B cell (primary cell): Measurements from ENCODE around the gene USP2. TPM values are rescaled to one million over a fixed set of nuclear protein-coding genes. Genes with fewer than 3 reads are reported as not detected.

ENCODE experiments used
- ATAC-seq: fragments of 200-7000 bp; cut with Tn5 transposase; one replicate; pipeline ENCODE4 v1.10.0; 2021; ENCODE audit warnings: low read depth, mild to moderate bottlenecking, moderate number of reproducible peaks, moderate library complexity
- CTCF ChIA-PET: fragments of 350-600 bp; sonication (Branson Sonifier 250); formaldehyde crosslinking; loops from one replicate; lab custom pipeline; 2021; ENCODE audit warnings: antibody characterized with exemption, inconsistent platforms; lab: Charles Lee
- POLR2A ChIA-PET: fragments of 350-600 bp; sonication (Branson Sonifier 250); formaldehyde crosslinking; loops from one replicate; lab custom pipeline; 2021; ENCODE audit warnings: antibody characterized with exemption; lab: Charles Lee
- DNase-seq: peaks from one replicate; pipeline ENCODE4 v3.0.0; 2013
- H2AFZ ChIP-seq: 2 replicates; pipeline ENCODE4 v1.6.1; 2012; ENCODE audit warnings: mild to moderate bottlenecking, low read depth, low read length; ENCODE audit not compliant: insufficient read depth, poor library complexity, severe bottlenecking
- H3K27ac ChIP-seq, 2 donors: 1 replicate in 1 of 2; 2 replicates in 1 of 2; pipeline ENCODE4 v1.5.1; 2012 to 2013; ENCODE audit warnings: low read length in 2 of 2, mild to moderate bottlenecking in 2 of 2, moderate library complexity in 1 of 2
- H3K27me3 ChIP-seq, 4 experiments: fragments of 200-600 bp in 1 of 4; sonication (generic) in 1 of 4; replicated peaks in 1 of 4; 1 replicate in 2 of 4; 2 replicates in 2 of 4; pipeline versions ENCODE4 v1.6.1 to v1.7.0; 2013 to 2016; ENCODE audit warnings: low read length in 3 of 4, mild to moderate bottlenecking in 2 of 4, mixed read lengths in 1 of 4, moderate library complexity in 1 of 4; ENCODE audit not compliant: insufficient read depth in 4 of 4, control insufficient read depth in 3 of 4; ENCODE audit errors: control extremely low read depth in 1 of 4
- H3K36me3 ChIP-seq, 2 experiments: replicated peaks in 1 of 2; 1 replicate in 1 of 2; 2 replicates in 1 of 2; pipeline versions ENCODE4 v1.6.1 to v1.7.1; 2013; ENCODE audit warnings: low read length in 1 of 2; ENCODE audit not compliant: insufficient read depth in 2 of 2, control insufficient read depth in 1 of 2; ENCODE audit errors: control extremely low read depth in 1 of 2, extremely low read depth in 1 of 2
- H3K4me1 ChIP-seq, 2 donors: fragments of 200-600 bp in 1 of 2; sonication (generic) in 1 of 2; 1 replicate in 1 of 2; 2 replicates in 1 of 2; pipeline versions ENCODE4 v1.5.1 to v1.6.1; 2013 to 2017; ENCODE audit warnings: low read length in 2 of 2; ENCODE audit not compliant: control insufficient read depth in 2 of 2, insufficient read depth in 2 of 2
- H3K4me2 ChIP-seq: replicated peaks from 2 replicates; pipeline ENCODE3; 2012; ENCODE audit warnings: mild to moderate bottlenecking, low read depth, low read length; ENCODE audit not compliant: poor library complexity, severe bottlenecking
- H3K4me3 ChIP-seq, 5 experiments: fragments of 200-600 bp in 1 of 5; sonication (generic) in 1 of 5; 1 replicate in 3 of 5; 2 replicates in 2 of 5; pipeline versions ENCODE4 v1.5.1 to v1.7.0; 2011 to 2016; ENCODE audit warnings: low read length in 4 of 5, mild to moderate bottlenecking in 4 of 5, low read depth in 2 of 5, control low read depth in 1 of 5, moderate library complexity in 1 of 5; ENCODE audit not compliant: insufficient read depth in 1 of 5; ENCODE audit errors: control extremely low read depth in 1 of 5, extremely low read depth in 1 of 5
- H3K79me2 ChIP-seq: fragments of 200-600 bp; sonication (generic); one replicate; pipeline ENCODE4 v1.6.0; 2016; ENCODE audit warnings: low read length; ENCODE audit not compliant: control insufficient read depth, insufficient read depth
- H3K9ac ChIP-seq: fragments of 200-600 bp; sonication (generic); 2 replicates; pipeline ENCODE4 v1.6.1; 2017; ENCODE audit warnings: mild to moderate bottlenecking, low read length, moderate library complexity
- H3K9me3 ChIP-seq, 3 donors: one replicate each; pipeline versions ENCODE4 v1.6.1 to v1.7.1; 2013; ENCODE audit warnings: low read length in 2 of 3; ENCODE audit not compliant: control insufficient read depth in 2 of 3, insufficient read depth in 1 of 3; ENCODE audit errors: control extremely low read depth in 1 of 3
- H4K20me1 ChIP-seq: 2 replicates; pipeline ENCODE4 v1.6.0; 2012; ENCODE audit warnings: mild to moderate bottlenecking, low read length; ENCODE audit not compliant: insufficient read depth, control insufficient read depth, poor library complexity, severe bottlenecking
- H3K27ac Mint-ChIP-seq: one replicate; pipeline ENCODE4 v1.8.0; 2021; ENCODE audit warnings: mixed read lengths
- H3K27me3 Mint-ChIP-seq: one replicate; pipeline ENCODE4 v1.8.0; 2021; ENCODE audit warnings: mixed read lengths
- H3K4me1 Mint-ChIP-seq: one replicate; pipeline ENCODE4 v1.8.0; 2021; ENCODE audit warnings: mixed read lengths
- H3K4me3 Mint-ChIP-seq: one replicate; pipeline ENCODE4 v1.8.0; 2021; ENCODE audit warnings: mixed read lengths
- H3K9me3 Mint-ChIP-seq: one replicate; pipeline ENCODE4 v1.8.0; 2022; ENCODE audit warnings: mixed read lengths; ENCODE audit not compliant: insufficient read depth
- EZH2 ChIP-seq: IDR thresholded peaks from 2 replicates; pipeline ENCODE4 v1.6.1; 2012; ENCODE audit warnings: borderline replicate concordance, low read depth, mild to moderate bottlenecking, moderate library complexity, low read length; ENCODE audit not compliant: insufficient read depth, poor library complexity, severe bottlenecking
- WGBS: methylation state at CpG from one replicate; pipeline ENCODE4 v1.1.5; 2013; ENCODE audit warnings: missing lambda C conversion rate; ENCODE audit not compliant: insufficient coverage; 5-methylcytosine and 5-hydroxymethylcytosine counted together
- intact Hi-C: fragments of 100-400 bp; cut with micrococcal nuclease; formaldehyde crosslinking; loops from one replicate; pipeline ENCODE4 v1.10.0; 2022
- polyA plus RNA-seq: library from polyadenylated mRNA; depleted of rRNA; stranded (reverse); fragments of >200 nt; gene quantifications from 2 replicates; pipeline ENCODE4 v1.2.3, GENCODE V29; 2012
- total RNA-seq, 2 donors: library from RNA; stranded (reverse); fragments of 120-200 nt in 1 of 2; gene quantifications; 1 replicate in 1 of 2; 2 replicates in 1 of 2; pipeline versions ENCODE4 v1.2.3 to v1.2.4, GENCODE V29; 2013 to 2022
- TF ChIP-seq, protein P1 (sequence below): fragments of 200-600 bp; IDR thresholded peaks from one replicate; pipeline ENCODE4 v1.8.0; 2022; ENCODE audit warnings: antibody characterized with exemption, mild to moderate bottlenecking

The USP2 gene
- total and polyA plus RNA-seq, 2 donors (not counting 1 experiment from before 2014, with no cell fraction given) = 0.09 TPM; not detected in 1

DNA sequence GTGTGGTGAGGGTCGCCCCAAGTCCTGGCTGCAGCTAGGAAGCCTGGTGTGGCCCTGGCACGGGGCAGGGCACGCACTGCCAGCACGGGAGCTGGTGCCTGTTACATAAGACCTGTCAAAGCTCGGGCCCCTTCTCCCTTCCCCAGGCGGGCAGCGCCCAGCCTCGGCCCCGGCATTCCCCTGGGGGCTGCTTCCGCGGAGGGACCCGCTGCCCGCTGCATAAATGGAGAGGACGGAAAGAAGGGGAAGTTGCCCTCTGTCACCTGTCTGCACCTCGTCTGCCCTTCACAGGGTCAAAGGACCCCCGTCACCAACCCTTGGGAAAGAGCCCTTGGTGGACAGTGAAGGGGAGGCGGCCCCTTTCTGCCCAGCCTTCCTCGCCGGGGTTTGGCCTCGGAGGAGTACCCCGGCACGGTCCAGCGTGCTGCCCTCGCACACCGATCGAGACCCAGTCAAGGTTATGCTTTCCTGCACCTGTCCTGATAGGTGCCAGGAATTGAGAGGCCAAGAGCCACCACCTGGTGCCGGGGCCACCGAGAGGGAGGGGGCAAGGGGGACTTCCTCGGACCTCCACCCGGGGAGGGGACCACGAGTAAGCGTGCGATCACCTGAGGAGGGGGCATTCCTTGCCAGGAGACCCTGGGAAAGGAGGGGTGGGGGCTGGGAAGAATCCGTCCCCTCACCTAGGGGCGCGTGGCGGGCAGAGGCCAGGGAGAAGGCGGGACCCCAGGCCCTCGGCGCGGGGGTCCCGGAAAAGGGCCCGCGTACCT is 18.2 kb downstream of the USP2 start:
- no peak overlapping the region for H3K9ac ChIP-seq
- 28% methylated on average over 36 of the region's 44 CpGs for WGBS
- Mint-ChIP-seq H3K27ac (no peak overlapping the region), H3K27me3 (peaks cover 52% of the 10 kb centered on the region), H3K9me3 (no peaks in the 10 kb centered on the region), H3K4me1 (peaks cover 17% of the 10 kb centered on the region), H3K4me3 (peak overlapping the region; percentile 78)
- no peak for TF ChIP-seq EZH2
- TF ChIP-seq, protein P1, sequence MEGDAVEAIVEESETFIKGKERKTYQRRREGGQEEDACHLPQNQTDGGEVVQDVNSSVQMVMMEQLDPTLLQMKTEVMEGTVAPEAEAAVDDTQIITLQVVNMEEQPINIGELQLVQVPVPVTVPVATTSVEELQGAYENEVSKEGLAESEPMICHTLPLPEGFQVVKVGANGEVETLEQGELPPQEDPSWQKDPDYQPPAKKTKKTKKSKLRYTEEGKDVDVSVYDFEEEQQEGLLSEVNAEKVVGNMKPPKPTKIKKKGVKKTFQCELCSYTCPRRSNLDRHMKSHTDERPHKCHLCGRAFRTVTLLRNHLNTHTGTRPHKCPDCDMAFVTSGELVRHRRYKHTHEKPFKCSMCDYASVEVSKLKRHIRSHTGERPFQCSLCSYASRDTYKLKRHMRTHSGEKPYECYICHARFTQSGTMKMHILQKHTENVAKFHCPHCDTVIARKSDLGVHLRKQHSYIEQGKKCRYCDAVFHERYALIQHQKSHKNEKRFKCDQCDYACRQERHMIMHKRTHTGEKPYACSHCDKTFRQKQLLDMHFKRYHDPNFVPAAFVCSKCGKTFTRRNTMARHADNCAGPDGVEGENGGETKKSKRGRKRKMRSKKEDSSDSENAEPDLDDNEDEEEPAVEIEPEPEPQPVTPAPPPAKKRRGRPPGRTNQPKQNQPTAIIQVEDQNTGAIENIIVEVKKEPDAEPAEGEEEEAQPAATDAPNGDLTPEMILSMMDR = no peak
- peak overlapping the region in 3 of 5 experiments; percentile 36 to 58 (median 44) for H3K4me3 ChIP-seq
- H3K36me3 ChIP-seq = no peaks in the 10 kb centered on the region
- no peak for ATAC-seq
- H4K20me1 ChIP-seq = no peaks in the 10 kb centered on the region
- H3K27me3 ChIP-seq = peaks cover 0 to 53% (median 25%) of the 10 kb centered on the region in 4 experiments
- ChIA-PET POLR2A (no interaction called here), CTCF (interaction anchor here (1.3 to 1.4 kb wide), 2 partner anchors 10 to 13 kb away, joined by 4 read pairs; no protein-coding TSS in a partner anchor)
- peak overlapping the region; percentile 81 for H3K4me2 ChIP-seq
- peaks cover 0 to 19% (median 0%) of the 10 kb centered on the region in 3 donors for H3K9me3 ChIP-seq
- peak; percentile 43 for DNase-seq
- peaks cover 19 to 21% of the 10 kb centered on the region in 2 donors for H3K4me1 ChIP-seq
- intact Hi-C loops = no loop called here
- peak overlapping the region; percentile 50 for H2AFZ ChIP-seq
- H3K27ac ChIP-seq = no peak overlapping the region
- H3K79me2 ChIP-seq = no peaks in the 10 kb centered on the region

DNA sequence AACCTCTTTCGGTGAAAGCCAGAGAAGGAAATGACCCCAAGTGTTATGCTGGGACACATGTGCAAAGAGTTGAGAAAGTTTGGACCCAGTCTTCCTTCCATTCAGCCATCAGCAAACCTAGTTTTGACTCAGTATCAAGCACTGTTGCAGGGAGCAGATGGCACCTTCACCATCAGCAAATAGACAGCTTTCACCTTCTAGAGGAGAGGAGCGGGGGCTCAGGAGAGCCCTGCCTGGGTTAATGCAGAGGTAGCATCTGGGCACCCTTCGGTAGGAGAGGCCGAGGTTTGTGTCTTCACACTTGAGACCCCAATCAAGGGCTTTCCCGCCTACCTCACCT is 18.8 kb downstream of the USP2 start:
- ChIA-PET CTCF (interaction anchor here (1.3 to 2.1 kb wide), 3 partner anchors 9 to 112 kb away, joined by 4 to 6 read pairs (median 4); no protein-coding TSS in a partner anchor), POLR2A (no interaction called here)
- Histone ChIP-seq H3K4me3 (no peak overlapping the region), H3K9me3 (peaks cover 0 to 19% (median 0%) of the 10 kb centered on the region in 3 donors), H2AFZ (no peak overlapping the region), H3K36me3 (no peaks in the 10 kb centered on the region), H3K27me3 (peaks cover 0 to 51% (median 22%) of the 10 kb centered on the region in 4 experiments), H3K79me2 (no peaks in the 10 kb centered on the region), H4K20me1 (no peaks in the 10 kb centered on the region), H3K4me2 (no peak overlapping the region), H3K27ac (no peak overlapping the region), H3K4me1 (peaks cover 19 to 21% of the 10 kb centered on the region in 2 donors), H3K9ac (no peak overlapping the region)
- ATAC-seq = no peak
- Mint-ChIP-seq H3K9me3 (no peaks in the 10 kb centered on the region), H3K4me3 (peak overlapping the region; percentile 63), H3K4me1 (peaks cover 20% of the 10 kb centered on the region), H3K27ac (no peak overlapping the region), H3K27me3 (peaks cover 48% of the 10 kb centered on the region)
- intact Hi-C loops = no loop called here
- 93% methylated on average over 4 of the region's 5 CpGs for WGBS
- no peak for DNase-seq
- no peak for TF ChIP-seq EZH2
- TF ChIP-seq, protein P1 = no peak
